Measurements from ENCODE around the gene CALHM5.

DNA sequence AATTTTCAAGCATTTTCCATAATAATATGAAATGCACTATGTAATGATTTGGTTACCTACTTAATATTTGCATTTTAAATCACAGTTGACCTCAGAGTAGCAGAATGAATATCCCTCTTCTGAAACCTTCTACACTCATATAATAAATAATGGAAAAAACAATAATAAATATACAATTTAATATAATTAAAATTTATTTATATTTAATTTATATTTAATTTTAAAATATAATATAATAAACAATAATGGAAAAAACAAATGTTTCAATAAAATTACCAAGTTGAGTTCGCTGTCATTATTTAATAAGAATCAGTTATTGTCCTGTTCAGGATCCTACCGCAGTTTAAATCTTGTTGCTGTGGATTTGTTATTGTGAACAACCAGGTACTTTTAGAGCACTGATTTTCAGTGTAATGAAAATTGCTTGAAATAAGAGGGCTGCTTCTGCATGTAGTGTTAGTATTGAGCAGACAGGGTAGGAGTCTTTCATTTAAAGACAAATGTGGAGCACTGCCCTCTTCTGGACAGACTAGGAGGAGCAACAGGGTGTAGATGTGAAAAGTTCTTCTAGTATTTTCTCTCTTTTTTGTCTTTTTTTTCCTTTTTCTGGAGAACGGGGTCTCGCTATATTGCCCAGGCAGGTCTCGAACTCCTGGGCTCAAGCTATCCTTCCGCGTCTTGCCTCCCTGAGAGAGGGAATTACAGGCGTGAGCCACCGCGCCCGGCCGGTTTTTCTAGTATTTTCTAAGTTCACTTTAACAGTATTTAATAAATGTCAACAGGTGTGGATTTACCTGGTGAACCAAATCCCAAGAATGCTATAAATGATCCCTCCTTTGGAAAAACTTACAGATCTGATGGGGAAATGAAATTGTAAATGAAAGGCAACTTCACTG is 20.5 kb downstream of the CALHM5 start:
- TF ChIP-seq, protein P1, sequence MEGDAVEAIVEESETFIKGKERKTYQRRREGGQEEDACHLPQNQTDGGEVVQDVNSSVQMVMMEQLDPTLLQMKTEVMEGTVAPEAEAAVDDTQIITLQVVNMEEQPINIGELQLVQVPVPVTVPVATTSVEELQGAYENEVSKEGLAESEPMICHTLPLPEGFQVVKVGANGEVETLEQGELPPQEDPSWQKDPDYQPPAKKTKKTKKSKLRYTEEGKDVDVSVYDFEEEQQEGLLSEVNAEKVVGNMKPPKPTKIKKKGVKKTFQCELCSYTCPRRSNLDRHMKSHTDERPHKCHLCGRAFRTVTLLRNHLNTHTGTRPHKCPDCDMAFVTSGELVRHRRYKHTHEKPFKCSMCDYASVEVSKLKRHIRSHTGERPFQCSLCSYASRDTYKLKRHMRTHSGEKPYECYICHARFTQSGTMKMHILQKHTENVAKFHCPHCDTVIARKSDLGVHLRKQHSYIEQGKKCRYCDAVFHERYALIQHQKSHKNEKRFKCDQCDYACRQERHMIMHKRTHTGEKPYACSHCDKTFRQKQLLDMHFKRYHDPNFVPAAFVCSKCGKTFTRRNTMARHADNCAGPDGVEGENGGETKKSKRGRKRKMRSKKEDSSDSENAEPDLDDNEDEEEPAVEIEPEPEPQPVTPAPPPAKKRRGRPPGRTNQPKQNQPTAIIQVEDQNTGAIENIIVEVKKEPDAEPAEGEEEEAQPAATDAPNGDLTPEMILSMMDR (IDR thresholded peaks at IDR 0.05): peak; percentile 23 to 71 (median 55)
- TF ChIP-seq POLR2A (IDR thresholded peaks at IDR 0.05) (no peak), EP300 (IDR thresholded peaks at IDR 0.05) (no peak)
